Breast epithelium (tissue), 3 donors: ENCODE results near the gene CNOT1.

Experiments
- CTCF ChIP-seq, 3 donors: fragments of 450-650 bp; IDR thresholded peaks; one replicate each; pipeline ENCODE4 v1.5.1; 2016 to 2017; ENCODE audit warnings: antibody characterized with exemption in 3 of 3, mild to moderate bottlenecking in 3 of 3, moderate library complexity in 3 of 3
- POLR2AphosphoS5 ChIP-seq, 3 donors: sonication (generic); formaldehyde crosslinking; IDR thresholded peaks; one replicate each; pipeline ENCODE4 v1.6.1; 2017; ENCODE audit warnings: antibody characterized with exemption in 3 of 3

DNA sequence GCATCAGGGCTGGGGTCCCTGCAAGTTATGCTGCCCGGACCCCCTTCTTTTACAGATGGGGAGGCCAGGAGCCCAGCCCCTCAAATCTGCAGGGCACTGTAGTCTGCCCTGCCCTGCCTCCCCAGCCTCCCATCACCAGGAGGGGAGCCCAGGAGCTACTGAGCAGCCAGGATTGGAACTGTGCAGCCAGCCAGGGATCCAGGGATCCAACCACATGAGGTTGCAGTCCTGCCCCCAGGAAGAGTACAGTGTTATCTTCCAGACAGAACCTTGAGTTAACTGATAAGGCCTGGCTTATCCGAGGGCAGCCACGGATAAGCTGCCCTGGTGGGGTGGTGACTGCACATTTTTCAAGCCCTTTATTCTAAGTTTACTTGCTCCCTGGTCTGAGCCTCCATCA is 141.1 kb downstream of the CNOT1 start:
- TF ChIP-seq CTCF (IDR thresholded peaks at IDR 0.05): no peak
- no peak for TF ChIP-seq POLR2AphosphoS5 (IDR thresholded peaks at IDR 0.05)
